Endothelial cell (in vitro differentiated cells): Measurements from ENCODE around the gene NIN. TPM values are rescaled to one million over a fixed set of nuclear protein-coding genes. Genes with fewer than 3 reads are reported as not detected.

ENCODE experiments used
- DNase-seq: peaks from one replicate; pipeline ENCODE4 v3.0.0; 2021; ENCODE audit warnings: low spot score
- H3K27ac Mint-ChIP-seq: one replicate; pipeline ENCODE4 v1.8.0; 2021; ENCODE audit warnings: mixed read lengths, inconsistent platforms; ENCODE audit not compliant: unreplicated experiment
- H3K27me3 Mint-ChIP-seq: one replicate; pipeline ENCODE4 v1.8.0; 2021; ENCODE audit warnings: mild to moderate bottlenecking, moderate library complexity, mixed read lengths, inconsistent platforms; ENCODE audit not compliant: unreplicated experiment
- H3K36me3 Mint-ChIP-seq: one replicate; pipeline ENCODE4 v1.8.0; 2021; ENCODE audit warnings: mild to moderate bottlenecking, low read depth, mixed read lengths, inconsistent platforms; ENCODE audit not compliant: unreplicated experiment
- H3K4me1 Mint-ChIP-seq: one replicate; pipeline ENCODE4 v1.8.0; 2021; ENCODE audit warnings: mild to moderate bottlenecking, mixed read lengths, inconsistent platforms; ENCODE audit not compliant: unreplicated experiment
- H3K4me3 Mint-ChIP-seq: one replicate; pipeline ENCODE4 v1.8.0; 2021; ENCODE audit warnings: mild to moderate bottlenecking, mixed read lengths, inconsistent platforms; ENCODE audit not compliant: unreplicated experiment
- H3K9me3 Mint-ChIP-seq: one replicate; pipeline ENCODE4 v1.8.0; 2021; ENCODE audit warnings: mixed read lengths, inconsistent platforms; ENCODE audit not compliant: unreplicated experiment
- CTCF ChIP-seq: fragments of 200-600 bp; sonication (generic); IDR thresholded peaks from one replicate; pipeline ENCODE4 v1.5.0; 2021; ENCODE audit warnings: antibody characterized with exemption; ENCODE audit not compliant: unreplicated experiment
- total RNA-seq: library from RNA; stranded (reverse); fragmentation: NEBNext Ultra II Directional; extraction: Animal tissue kit (Norgen Biotek cat#: 25700); gene quantifications from one replicate; pipeline ENCODE4 v1.2.1, GENCODE V29; 2021; ENCODE audit not compliant: unreplicated experiment

Gene NIN
- total RNA-seq, 1 donor from 2014 or later, result 50.0 TPM

GRCh38 chr14:50778721-50779483, 52.1 kb downstream of the NIN start:
- Mint-ChIP-seq H3K9me3 (no peaks in the 10 kb centered on the region), H3K27ac (peak overlapping the region; percentile 77), H3K27me3 (no peaks in the 10 kb centered on the region), H3K36me3 (peaks cover 3% of the 10 kb centered on the region), H3K4me3 (no peak overlapping the region), H3K4me1 (peaks cover 41% of the 10 kb centered on the region)
- no peak for TF ChIP-seq CTCF
- DNase-seq, result no peak

- no peak for DNase-seq
- H3K4me3 Mint-ChIP-seq, result no peak overlapping the region
- no peak for TF ChIP-seq CTCF
- no peak overlapping the region for H3K27ac Mint-ChIP-seq
- H3K4me1 Mint-ChIP-seq, result peaks cover 27% of the 10 kb centered on the region
- no peaks in the 10 kb centered on the region for H3K9me3 Mint-ChIP-seq
- peaks cover 11% of the 10 kb centered on the region for H3K36me3 Mint-ChIP-seq
- H3K27me3 Mint-ChIP-seq, result no peaks in the 10 kb centered on the region
Observed at GRCh38 chr14:50776522-50776921, 54.4 kb downstream of the NIN start.

- no peak overlapping the region for H3K27ac Mint-ChIP-seq
- peaks cover 22% of the 10 kb centered on the region for H3K36me3 Mint-ChIP-seq
- H3K9me3 Mint-ChIP-seq, result no peaks in the 10 kb centered on the region
- TF ChIP-seq CTCF, result no peak
- no peak for DNase-seq
- peaks cover 27% of the 10 kb centered on the region for H3K4me1 Mint-ChIP-seq
- H3K27me3 Mint-ChIP-seq, result no peaks in the 10 kb centered on the region
- no peak overlapping the region for H3K4me3 Mint-ChIP-seq
Observed at GRCh38 chr14:50775357-50775756, 55.6 kb downstream of the NIN start.

GRCh38 chr14:50774542-50775267, 56.3 kb downstream of the NIN start:
- no peaks in the 10 kb centered on the region for H3K9me3 Mint-ChIP-seq
- peak overlapping the region; percentile 7 for H3K4me3 Mint-ChIP-seq
- no peak for TF ChIP-seq CTCF
- DNase-seq, result no peak
- H3K27me3 Mint-ChIP-seq, result no peaks in the 10 kb centered on the region
- H3K36me3 Mint-ChIP-seq, result peaks cover 28% of the 10 kb centered on the region
- H3K4me1 Mint-ChIP-seq, result peaks cover 27% of the 10 kb centered on the region
- H3K27ac Mint-ChIP-seq, result no peak overlapping the region
